Activated naive CD4-positive, alpha-beta T cell treated with Interleukin-2 at 50 U/mL for 16 hours (primary cell): ENCODE data around the gene CYP4F12.
"Not testable (repeated sequence)": the region's sequence is repeated elsewhere in the genome, so short reads cannot be mapped to it uniquely, and the experiment has no call there.

Experiments used
- DNase-seq: peaks from one replicate; pipeline ENCODE4 v3.0.0-alpha.2; 2020

CYP4F12 gene

GRCh38 chr19:15650123-15650522 lies 22.8 kb upstream of the CYP4F12 start:
- DNase-seq: not testable (repeated sequence)

GRCh38 chr19:15651791-15652190 lies 21.1 kb upstream of the CYP4F12 start:
- no peak for DNase-seq

GRCh38 chr19:15652559-15653278 lies 20.2 kb upstream of the CYP4F12 start:
- no peak for DNase-seq

GRCh38 chr19:15656467-15656866 lies 16.4 kb upstream of the CYP4F12 start:
- DNase-seq: no peak

DNA sequence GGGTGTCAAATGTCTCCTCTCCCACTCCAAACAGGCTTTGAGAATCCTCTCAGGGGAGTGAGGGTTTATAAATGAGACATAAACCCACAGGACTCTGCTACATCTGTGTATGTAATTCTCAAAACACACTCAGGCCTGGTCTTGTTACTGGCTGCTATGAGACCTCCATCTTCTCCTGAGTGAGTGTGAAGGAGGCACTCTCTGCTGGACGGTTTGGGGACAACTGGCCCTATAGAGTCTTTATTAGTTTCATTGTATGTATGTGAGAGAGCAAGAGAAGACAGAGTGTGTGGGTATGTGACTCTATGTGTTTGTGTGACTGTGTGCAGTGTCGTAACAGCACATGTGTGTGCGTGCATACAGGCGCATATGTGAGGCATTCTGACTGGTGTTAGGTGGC lies 9.6 kb upstream of the CYP4F12 start:
- no peak for DNase-seq

DNA sequence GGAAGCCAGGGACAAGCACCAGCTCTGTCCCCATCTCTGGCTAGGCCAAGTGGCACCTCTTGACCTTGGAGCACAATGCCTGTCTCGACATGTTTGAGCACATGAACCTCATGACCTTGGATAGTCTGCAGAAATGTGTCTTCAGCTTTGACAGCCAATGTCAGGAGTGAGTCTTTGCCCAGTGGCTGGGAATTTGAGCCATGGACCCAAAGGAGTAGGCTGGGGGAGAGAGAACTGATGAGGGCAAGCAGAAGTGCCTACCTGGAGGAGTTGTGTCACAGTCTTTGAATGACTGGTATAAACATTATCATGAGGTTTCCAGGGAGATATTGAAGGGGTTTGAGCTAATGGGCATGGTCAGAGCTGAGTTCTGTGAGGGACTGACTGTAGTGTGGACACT lies 6.7 kb upstream of the CYP4F12 start:
- DNase-seq: no peak

DNA sequence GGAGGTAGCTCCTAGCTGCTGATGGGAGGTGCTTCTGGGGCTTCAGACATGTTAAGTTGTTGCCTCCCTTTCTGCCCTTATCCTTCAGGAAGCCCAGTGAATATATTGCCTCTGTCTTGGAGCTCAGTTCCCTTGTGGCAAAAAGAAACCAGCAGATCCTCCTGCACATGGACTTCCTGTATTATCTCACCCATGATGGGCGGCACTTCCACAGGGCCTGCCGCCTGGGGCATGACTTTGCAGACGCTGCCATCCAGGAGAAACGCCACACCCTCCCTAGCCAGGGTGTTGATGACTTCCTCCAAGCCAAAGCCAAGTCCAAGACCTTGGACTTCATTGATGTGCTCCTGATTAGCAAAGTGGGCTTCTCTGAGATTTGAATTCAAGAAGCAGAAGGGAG lies 6.0 kb upstream of the CYP4F12 start:
- DNase-seq: no peak

DNA sequence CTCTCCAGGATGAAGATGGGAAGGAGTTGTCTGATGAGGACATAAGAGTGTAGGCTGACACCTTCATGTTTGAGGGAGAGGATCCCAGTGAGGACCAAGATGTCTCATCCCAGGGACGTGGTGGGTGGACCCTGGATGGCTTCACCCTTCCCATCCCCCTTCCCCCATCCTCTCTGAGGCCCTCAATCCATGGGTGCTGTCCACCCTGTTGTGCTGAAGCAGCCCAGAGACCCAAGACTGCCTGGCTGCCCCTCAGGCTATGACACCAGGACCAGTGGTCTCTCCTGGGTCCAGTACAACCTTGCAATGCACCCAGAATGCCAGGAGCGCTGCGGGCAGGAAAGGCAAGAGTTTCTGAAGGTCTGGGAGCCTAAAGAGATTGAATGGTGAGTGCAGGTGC lies 3.4 kb upstream of the CYP4F12 start:
- no peak for DNase-seq

- DNase-seq: no peak
Observed at GRCh38 chr19:15669891-15670290, 3.0 kb upstream of the CYP4F12 start.

- DNase-seq: no peak
Observed at GRCh38 chr19:15671237-15671821, 1.6 kb upstream of the CYP4F12 start.

- no peak for DNase-seq
Observed at GRCh38 chr19:15671891-15672579, 852 bp upstream of the CYP4F12 start.

GRCh38 chr19:15673176-15673654 lies 328 bp downstream of the CYP4F12 start:
- no peak for DNase-seq

DNA sequence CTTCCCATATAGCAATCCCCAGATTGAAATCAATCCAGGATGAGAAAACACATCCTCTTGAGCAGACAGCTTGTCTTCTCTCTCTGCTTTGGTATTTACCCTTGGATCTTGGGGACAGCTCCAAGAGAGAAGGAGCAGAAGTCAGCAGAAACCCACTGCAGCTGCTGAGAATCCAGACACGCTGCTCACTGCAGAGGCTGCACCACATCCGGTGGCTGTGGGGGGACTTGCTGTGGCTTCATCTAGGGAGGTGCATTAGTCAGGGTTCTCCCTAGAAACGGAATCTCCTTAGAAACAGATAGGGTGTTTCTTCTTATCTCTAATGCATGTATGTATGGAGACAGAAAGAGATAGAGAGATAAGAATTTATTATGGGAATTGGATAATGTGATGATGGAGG lies 2.7 kb downstream of the CYP4F12 start:
- DNase-seq: no peak

DNA sequence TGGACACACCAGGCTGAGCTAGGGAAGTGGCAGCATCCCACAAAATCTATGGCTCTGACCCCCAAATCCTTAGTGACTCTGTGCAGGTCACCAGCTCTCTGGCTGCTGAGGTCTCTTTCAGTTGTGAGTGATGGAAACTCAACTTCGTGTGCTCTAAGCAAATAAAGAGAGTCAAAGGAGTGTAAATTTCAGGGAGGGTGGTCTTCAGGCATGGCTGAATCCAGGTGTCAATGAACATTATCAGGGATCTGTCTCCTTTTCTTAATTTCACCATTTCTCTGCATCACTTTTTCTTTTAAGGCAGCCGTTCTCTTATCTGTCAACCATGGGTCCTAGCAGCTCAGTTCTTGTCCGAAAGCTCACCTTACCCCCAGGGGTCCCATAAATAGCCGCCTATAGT lies 6.2 kb downstream of the CYP4F12 start:
- DNase-seq: no peak

DNA sequence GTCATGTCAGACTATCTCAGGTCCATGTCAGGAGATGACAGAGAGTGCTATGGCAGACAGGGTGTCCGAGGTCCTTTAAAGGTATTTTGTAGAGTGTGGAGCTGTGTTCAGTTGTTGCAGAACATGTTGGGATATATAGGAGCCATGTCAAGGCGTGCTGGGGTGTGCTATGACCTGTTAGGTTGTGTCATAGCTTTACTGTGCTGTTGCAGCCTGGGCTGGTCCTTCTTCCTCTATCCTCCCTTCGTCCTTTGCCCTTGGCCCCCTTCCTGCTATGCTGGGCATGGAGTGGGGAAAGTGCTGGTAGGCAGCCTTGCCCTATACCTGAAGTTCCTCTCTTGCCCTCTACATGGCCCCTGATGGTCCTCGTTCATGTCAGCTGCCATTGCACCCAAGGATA lies 7.0 kb downstream of the CYP4F12 start:
- DNase-seq: not testable (repeated sequence)

GRCh38 chr19:15680478-15681322 lies 7.8 kb downstream of the CYP4F12 start:
- DNase-seq: no peak

DNA sequence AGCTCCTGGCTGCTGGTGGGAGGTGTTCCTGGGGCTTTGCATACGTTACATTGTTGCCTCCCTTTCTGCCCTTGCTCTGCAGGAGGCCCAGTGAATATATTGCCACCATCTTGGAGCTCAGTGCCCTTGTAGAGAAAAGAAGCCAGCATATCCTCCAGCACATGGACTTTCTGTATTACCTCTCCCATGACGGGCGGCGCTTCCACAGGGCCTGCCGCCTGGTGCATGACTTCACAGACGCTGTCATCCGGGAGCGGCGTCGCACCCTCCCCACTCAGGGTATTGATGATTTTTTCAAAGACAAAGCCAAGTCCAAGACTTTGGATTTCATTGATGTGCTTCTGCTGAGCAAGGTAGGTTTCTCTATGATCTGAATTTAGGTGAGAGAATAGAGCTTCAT lies 10.5 kb downstream of the CYP4F12 start:
- DNase-seq: no peak

GRCh38 chr19:15684828-15685227 lies 11.9 kb downstream of the CYP4F12 start:
- DNase-seq: no peak

DNA sequence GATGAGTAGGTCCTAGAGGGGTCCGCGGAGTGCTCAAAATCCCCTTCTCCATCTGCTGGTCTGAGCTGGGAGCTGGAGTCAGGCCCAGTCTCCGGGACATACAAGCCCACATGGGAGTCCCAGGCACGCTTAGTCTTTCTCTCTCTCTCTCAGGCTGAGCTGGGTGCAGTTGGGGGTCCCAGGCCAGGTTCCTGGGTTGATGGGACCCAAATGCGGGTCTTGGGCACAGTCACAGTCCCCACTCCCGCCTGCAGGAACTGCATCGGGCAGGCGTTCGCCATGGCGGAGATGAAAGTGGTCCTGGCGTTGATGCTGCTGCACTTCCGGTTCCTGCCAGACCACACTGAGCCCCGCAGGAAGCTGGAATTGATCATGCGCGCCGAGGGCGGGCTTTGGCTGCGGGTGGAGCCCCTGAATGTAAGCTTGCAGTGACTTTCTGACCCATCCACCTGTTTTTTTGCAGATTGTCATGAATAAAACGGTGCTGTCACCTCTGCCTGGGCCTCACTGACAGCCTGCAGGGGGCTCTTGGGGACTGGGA lies 23.8 kb downstream of the CYP4F12 start:
- no peak for DNase-seq

DNA sequence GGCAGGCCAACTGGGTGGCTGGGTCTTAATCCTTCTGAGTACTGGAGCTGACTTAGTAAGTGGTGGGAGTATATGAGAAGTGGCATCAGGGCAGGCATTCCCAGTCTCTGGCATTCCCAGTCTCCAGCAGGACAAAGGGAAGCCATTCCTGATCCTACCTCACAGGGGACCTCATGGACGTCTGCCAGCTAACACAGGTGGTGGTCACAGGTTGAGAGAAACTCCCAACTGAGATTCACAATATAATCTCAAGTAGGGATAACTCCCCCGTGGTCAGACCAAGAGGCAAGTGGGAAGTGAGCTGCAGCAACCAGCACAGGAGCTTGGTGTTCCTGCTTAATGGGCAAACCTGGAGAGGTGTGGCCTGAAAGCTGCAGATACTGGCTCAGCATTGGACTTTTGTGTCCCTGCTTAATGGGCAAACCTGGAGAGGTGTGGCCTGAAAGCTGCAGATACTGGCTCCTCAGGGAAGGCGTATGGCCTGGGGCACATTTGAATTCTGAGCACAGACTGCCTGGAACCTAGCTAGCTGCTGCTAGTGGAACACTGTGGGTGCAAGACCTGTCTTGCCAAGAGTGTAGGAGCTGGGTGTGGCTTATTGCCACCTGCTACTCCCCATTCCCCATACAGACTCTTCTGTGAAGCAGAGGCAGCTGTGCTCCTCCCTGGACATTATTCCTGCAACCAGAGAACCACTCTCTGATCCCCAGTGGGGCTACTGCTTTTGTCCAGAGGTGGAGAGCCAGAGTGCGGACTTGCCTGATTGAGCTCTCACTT lies 29.1 kb downstream of the CYP4F12 start:
- no peak for DNase-seq

- no peak for DNase-seq
Observed at GRCh38 chr19:15702534-15702930, 29.6 kb downstream of the CYP4F12 start.

DNA sequence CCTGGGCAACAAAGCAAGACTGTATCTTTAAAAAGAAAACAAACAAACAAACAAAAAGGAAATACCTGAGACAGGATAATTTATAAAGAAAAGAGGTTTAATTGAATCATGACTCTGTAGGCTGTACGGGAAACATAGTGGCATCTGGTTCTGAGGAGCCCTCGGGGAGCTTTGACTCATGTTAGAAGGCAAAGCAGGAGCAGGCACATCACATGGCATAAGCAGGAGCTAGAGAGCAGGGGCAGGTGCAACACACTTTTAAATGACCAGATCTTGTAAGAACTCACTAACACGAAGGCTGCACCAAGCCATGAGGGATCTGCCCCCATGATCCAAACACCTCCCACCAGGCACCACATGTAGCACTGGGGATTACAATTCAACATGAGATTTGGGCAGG lies 41.8 kb downstream of the CYP4F12 start:
- DNase-seq: no peak
